ENCODE data around the gene BSG. TPM values are rescaled to one million over a fixed set of nuclear protein-coding genes. Genes with fewer than 3 reads are reported as not detected.

BSG gene
- total and polyA plus RNA-seq, 2 of the 4 experiments (the other 2 are of a cell fraction) = 130 to 698 TPM

DNA sequence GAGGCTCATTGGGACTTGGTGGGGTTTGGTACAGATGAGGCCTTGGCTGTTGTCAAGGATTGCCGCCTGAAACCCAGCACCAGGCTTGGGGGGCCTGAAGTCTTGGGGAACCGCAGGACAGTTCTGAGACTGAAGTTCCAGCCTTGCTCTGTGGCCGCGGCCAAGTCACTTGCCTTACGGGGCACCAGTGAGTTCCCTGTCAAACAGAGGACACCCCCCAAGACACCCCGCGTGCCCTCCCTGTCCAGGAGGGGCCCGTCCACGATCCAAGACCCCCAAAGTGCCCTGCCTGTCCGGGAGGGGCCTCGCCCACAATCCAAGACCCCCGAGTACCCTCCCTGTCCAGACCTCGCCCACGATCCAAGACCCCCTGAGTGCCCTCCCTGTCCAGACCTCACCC is 38.3 kb upstream of the BSG start:
- CTCF ChIA-PET = no interaction called here
- H4K5ac ChIP-seq (ENCODE audit: low read depth, low read length) = no peak overlapping the region
- H3K4me2 ChIP-seq (ENCODE audit: low read depth, low read length) = peak overlapping the region; percentile 98; the same call in 1 of the 2 replicates
- 100% methylated on average over 2 of the region's 14 CpGs; no CpG with 5 or more reads in 1 of the 2 experiments for WGBS, 2 experiments (ENCODE audit: extremely low coverage in 2 of 2, insufficient read length in 1 of 2)
- ATAC-seq (ENCODE audit: low read depth) (no peak), DNase-seq (no peak)
- H2AK9ac ChIP-seq (replicated peaks; ENCODE audit: low read depth, low read length, poor library complexity) = no peak overlapping the region
- no peak overlapping the region for H3K27ac ChIP-seq (ENCODE audit: insufficient read depth, low read length)
- 0 out of 2 replicates have a peak overlapping the region, but pooled peaks have one; percentile 31 for H3K23ac ChIP-seq (ENCODE audit: low read depth, low read length)
- H4K91ac ChIP-seq (ENCODE audit: insufficient read depth, low read depth, low read length) = no peak overlapping the region
- H3K79me1 ChIP-seq (ENCODE audit: low read depth in 1 of 2, low read length in 2 of 2) = peaks cover 11 to 57% of the 10 kb centered on the region in 2 experiments
- POLR2A ChIA-PET (ENCODE audit: unreplicated experiment) = no interaction called here
- 0 out of 2 replicates have a peak overlapping the region, but pooled peaks have one; percentile 92 for H3K9ac ChIP-seq (ENCODE audit: low read depth, low read length)
- no peak overlapping the region for H3K4ac ChIP-seq (ENCODE audit: low read depth, low read length)
- dilution Hi-C loops (cut with HindIII; ENCODE audit: low sequenced_read_pairs, unreplicated experiment) = no loop called here
- in situ Hi-C loops (cut with MboI; ENCODE audit: low sequenced_read_pairs) = no loop called here
- peaks cover 8% of the 10 kb centered on the region for H3K4me1 ChIP-seq (ENCODE audit: control insufficient read depth, insufficient read depth, low read length)
- no peak for TF ChIP-seq RAD21 (IDR thresholded peaks at IDR 0.05; ENCODE audit: low read length)
- TF ChIP-seq RFX5 (IDR thresholded peaks at IDR 0.05; ENCODE audit: low read depth, low read length) = no peak
- TF ChIP-seq MAZ (IDR thresholded peaks at IDR 0.05; ENCODE audit: borderline replicate concordance, low read depth, low read length) = no peak
- TF ChIP-seq POLR2A (IDR thresholded peaks at IDR 0.05; ENCODE audit: low read depth, low read length) = no peak
- no peak for TF ChIP-seq CEBPB (IDR thresholded peaks at IDR 0.05; ENCODE audit: low read depth, low read length)
- no peak for TF ChIP-seq RCOR1 (IDR thresholded peaks at IDR 0.05; ENCODE audit: insufficient replicate concordance, low read length)
- TF ChIP-seq MAFK (IDR thresholded peaks at IDR 0.05; ENCODE audit: low read depth, low read length) = no peak
- no peak for TF ChIP-seq ELK1 (IDR thresholded peaks at IDR 0.05; ENCODE audit: borderline replicate concordance, low read depth, low read length)
- no peak for TF ChIP-seq NFE2L2 (IDR thresholded peaks at IDR 0.05; ENCODE audit: low read depth, low read length)
- TF ChIP-seq, protein P1, sequence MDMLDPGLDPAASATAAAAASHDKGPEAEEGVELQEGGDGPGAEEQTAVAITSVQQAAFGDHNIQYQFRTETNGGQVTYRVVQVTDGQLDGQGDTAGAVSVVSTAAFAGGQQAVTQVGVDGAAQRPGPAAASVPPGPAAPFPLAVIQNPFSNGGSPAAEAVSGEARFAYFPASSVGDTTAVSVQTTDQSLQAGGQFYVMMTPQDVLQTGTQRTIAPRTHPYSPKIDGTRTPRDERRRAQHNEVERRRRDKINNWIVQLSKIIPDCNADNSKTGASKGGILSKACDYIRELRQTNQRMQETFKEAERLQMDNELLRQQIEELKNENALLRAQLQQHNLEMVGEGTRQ (IDR thresholded peaks at IDR 0.05; ENCODE audit: low read depth, low read length) = no peak
- TF ChIP-seq FOS (IDR thresholded peaks at IDR 0.05; ENCODE audit: low read depth, low read length) = no peak
- no peak for TF ChIP-seq MXI1 (IDR thresholded peaks at IDR 0.05; ENCODE audit: borderline replicate concordance, low read depth, low read length)
- no peak for TF ChIP-seq SMC3 (IDR thresholded peaks at IDR 0.05; ENCODE audit: low read depth, low read length)
- TF ChIP-seq CHD1 (IDR thresholded peaks at IDR 0.05; ENCODE audit: low read depth, low read length) = no peak
- TF ChIP-seq BHLHE40 (IDR thresholded peaks at IDR 0.05; ENCODE audit: low read depth, low read length) = no peak
- H4K20me1 ChIP-seq (ENCODE audit: insufficient read depth, low read length) = peaks cover 51% of the 10 kb centered on the region
- H4K8ac ChIP-seq (ENCODE audit: low read depth in 2 of 2, low read length in 2 of 2) = no peak overlapping the region
- no peaks in the 10 kb centered on the region for H3K9me3 ChIP-seq (ENCODE audit: control insufficient read depth, insufficient read depth, low read length)
- H3K27me3 ChIP-seq (ENCODE audit: control insufficient read depth, insufficient read depth, low read length) = no peaks in the 10 kb centered on the region
- H3K18ac ChIP-seq (ENCODE audit: low read depth, low read length) = no peak overlapping the region
- H3K14ac ChIP-seq (replicated peaks; ENCODE audit: low read depth, low read length) = no peak overlapping the region
- H2BK15ac ChIP-seq (ENCODE audit: low read depth, low read length) = no peak overlapping the region
- no peak overlapping the region for H2BK20ac ChIP-seq (ENCODE audit: low read depth, low read length)
- BruUV-seq (replicated peaks) = no TSS peak
- no peak overlapping the region for H2AFZ ChIP-seq (replicated peaks; ENCODE audit: low read length, poor library complexity)
- intact Hi-C loops (cut with micrococcal nuclease) = no loop called here
- no peak overlapping the region for H2AK5ac ChIP-seq (ENCODE audit: low read depth, low read length)
- no peak overlapping the region for H3K4me3 ChIP-seq (ENCODE audit: insufficient read depth, low read depth, low read length)
- H2BK120ac ChIP-seq (ENCODE audit: low read depth, low read length) = no peak overlapping the region
- H3K36me3 ChIP-seq (ENCODE audit: control insufficient read depth, insufficient read depth, low read length) = peaks cover 32% of the 10 kb centered on the region
- H2BK5ac ChIP-seq (ENCODE audit: low read depth, low read length, poor library complexity, severe bottlenecking) = no peak overlapping the region
- no peak overlapping the region for H3K56ac ChIP-seq (ENCODE audit: extremely low read depth, insufficient read depth, low read length)
- peaks cover 4% of the 10 kb centered on the region; the same call in 1 of the 2 replicates for H3K9me1 ChIP-seq (ENCODE audit: insufficient read depth, low read length)
